Testis (tissue), 3 donors: ENCODE data around the gene DEFB127. TPM values are rescaled to one million over a fixed set of nuclear protein-coding genes. Genes with fewer than 3 reads are reported as not detected.
"Not testable (repeated sequence)": the region's sequence is repeated elsewhere in the genome, so short reads cannot be mapped to it uniquely, and the experiment has no call there.

ENCODE experiments used
- DNase-seq: peaks from one replicate; pipeline ENCODE4 v3.0.0-alpha.2; 2019
- H3K27ac ChIP-seq, 2 donors: fragments of 200-600 bp; sonication (generic); one replicate each; pipeline ENCODE4 v1.5.1; 2019
- H3K27me3 ChIP-seq: fragments of 200-600 bp; sonication (generic); one replicate; pipeline ENCODE4 v1.5.1; 2019
- H3K36me3 ChIP-seq: fragments of 200-600 bp; sonication (generic); one replicate; pipeline ENCODE4 v1.5.1; 2017; ENCODE audit warnings: low read depth; ENCODE audit errors: missing control alignments
- H3K4me1 ChIP-seq: fragments of 200-600 bp; sonication (generic); one replicate; pipeline ENCODE4 v1.5.1; 2019
- H3K4me3 ChIP-seq, 2 donors: fragments of 200-600 bp; sonication (generic); one replicate each; pipeline ENCODE4 v1.5.1; 2017 to 2019
- H3K9me3 ChIP-seq: fragments of 200-600 bp; sonication (generic); one replicate; pipeline ENCODE4 v1.5.1; 2017
- POLR2A ChIP-seq: fragments of 450-650 bp; IDR thresholded peaks from one replicate; pipeline ENCODE4 v1.6.1; 2017; ENCODE audit warnings: antibody characterized with exemption, mild to moderate bottlenecking, moderate library complexity
- WGBS, 2 donors: methylation state at CpG; one replicate each; pipeline ENCODE4 v1.1.5; 2018; 5-methylcytosine and 5-hydroxymethylcytosine counted together
- intact Hi-C: fragments of 100-400 bp; cut with DNase I; formaldehyde crosslinking; loops from one replicate; pipeline ENCODE4 v1.15.1; 2023; ENCODE audit warnings: low total_unique reads
- polyA plus RNA-seq: library from polyadenylated mRNA; stranded (reverse); fragments of 350-450 nt; fragmentation: Illumina TruSeq; extraction: RNeasy Lipid Tissue Mini Kit (QIAGEN cat#74804); gene quantifications from one replicate; pipeline ENCODE4 v1.2.3, GENCODE V29; 2014; ENCODE audit warnings: low read depth, low replicate concordance; ENCODE audit not compliant: insufficient read depth
- total RNA-seq, 2 donors: library from RNA; depleted of rRNA; stranded (reverse); fragments of >200 nt; gene quantifications; one replicate each; pipeline ENCODE4 v1.2.3, GENCODE V29; 2016
- TF ChIP-seq, protein P1 (sequence below), 3 experiments: fragments of 450-650 bp in 2 of 3; fragments of 200-600 bp in 1 of 3; sonication (generic) in 1 of 3; IDR thresholded peaks; one replicate each; pipeline ENCODE4 v1.5.1; 2016 to 2019; ENCODE audit warnings: antibody characterized with exemption in 3 of 3, mild to moderate bottlenecking in 2 of 3, moderate library complexity in 1 of 3

The DEFB127 gene
- total and polyA plus RNA-seq, 3 donors from 2014 or later, result not detected

DNA sequence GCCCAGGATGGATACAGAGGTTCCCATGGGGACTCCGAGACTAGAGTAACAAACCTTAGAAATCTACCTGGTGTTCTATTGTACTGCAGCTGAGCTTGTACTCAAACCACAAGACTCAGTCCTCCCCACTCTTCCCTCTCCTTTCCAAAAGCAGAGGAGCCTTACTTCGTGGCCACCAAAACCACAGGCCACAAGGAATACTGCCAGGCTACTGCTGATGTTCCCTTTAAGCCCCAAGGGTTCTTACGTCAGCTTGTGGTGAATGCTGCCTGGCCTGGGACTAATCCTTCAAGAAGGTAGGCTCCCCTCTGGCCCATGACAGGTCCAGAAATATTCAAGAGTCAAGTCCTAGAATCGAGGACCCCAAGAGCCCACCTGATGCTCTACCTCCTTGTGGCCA is 42.7 kb downstream of the DEFB127 start:
- DNase-seq, result no peak
- no peaks in the 10 kb centered on the region for H3K27me3 ChIP-seq
- TF ChIP-seq, protein P1, sequence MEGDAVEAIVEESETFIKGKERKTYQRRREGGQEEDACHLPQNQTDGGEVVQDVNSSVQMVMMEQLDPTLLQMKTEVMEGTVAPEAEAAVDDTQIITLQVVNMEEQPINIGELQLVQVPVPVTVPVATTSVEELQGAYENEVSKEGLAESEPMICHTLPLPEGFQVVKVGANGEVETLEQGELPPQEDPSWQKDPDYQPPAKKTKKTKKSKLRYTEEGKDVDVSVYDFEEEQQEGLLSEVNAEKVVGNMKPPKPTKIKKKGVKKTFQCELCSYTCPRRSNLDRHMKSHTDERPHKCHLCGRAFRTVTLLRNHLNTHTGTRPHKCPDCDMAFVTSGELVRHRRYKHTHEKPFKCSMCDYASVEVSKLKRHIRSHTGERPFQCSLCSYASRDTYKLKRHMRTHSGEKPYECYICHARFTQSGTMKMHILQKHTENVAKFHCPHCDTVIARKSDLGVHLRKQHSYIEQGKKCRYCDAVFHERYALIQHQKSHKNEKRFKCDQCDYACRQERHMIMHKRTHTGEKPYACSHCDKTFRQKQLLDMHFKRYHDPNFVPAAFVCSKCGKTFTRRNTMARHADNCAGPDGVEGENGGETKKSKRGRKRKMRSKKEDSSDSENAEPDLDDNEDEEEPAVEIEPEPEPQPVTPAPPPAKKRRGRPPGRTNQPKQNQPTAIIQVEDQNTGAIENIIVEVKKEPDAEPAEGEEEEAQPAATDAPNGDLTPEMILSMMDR (IDR thresholded peaks at IDR 0.05), result no peak
- no peak for TF ChIP-seq POLR2A
- no peaks in the 10 kb centered on the region for H3K36me3 ChIP-seq
- 70 to 77% methylated on average over 4 of the region's 4 CpGs for WGBS, 2 donors
- intact Hi-C loops, result no loop called here
- no peak overlapping the region for H3K4me3 ChIP-seq
- no peaks in the 10 kb centered on the region for H3K4me1 ChIP-seq
- no peak overlapping the region for H3K27ac ChIP-seq
- no peaks in the 10 kb centered on the region for H3K9me3 ChIP-seq

DNA sequence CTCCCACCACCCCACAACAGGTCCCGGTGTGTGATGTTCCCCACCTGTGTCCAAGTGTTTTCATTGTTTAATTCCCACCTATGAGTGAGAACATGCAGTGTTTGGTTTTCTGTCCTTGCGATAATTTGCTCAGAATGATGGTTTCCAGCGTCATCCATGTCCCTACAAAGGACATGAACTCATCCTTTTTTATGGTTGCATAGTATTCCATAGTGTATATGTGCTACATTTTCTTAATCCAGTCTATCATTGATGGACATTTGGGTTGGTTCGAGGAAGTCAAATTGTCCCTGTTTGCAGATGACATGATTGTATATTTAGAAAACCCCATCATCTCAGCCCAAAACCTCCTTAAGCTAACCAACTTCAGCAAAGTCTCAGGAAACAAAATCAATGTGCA is 46.4 kb downstream of the DEFB127 start:
- DNase-seq, H3K27ac ChIP-seq, intact Hi-C loops, H3K27me3 ChIP-seq, H3K4me3 ChIP-seq, H3K9me3 ChIP-seq, H3K36me3 ChIP-seq, H3K4me1 ChIP-seq: not testable (repeated sequence)
- 78 to 81% methylated on average over 4 of the region's 4 CpGs for WGBS, 2 donors

Other genes starting within 250 kb of the DEFB127 start
- gene DEFB125, start 69.8 kb upstream of the DEFB127 start, total RNA-seq, result under 1 TPM in 1 of 2 donors, not detected in 1; 0.25 TPM
- 0.67 TPM for gene DEFB125, start 69.8 kb upstream of the DEFB127 start, polyA plus RNA-seq
- not detected for gene DEFB126, start 14.9 kb upstream of the DEFB127 start, total RNA-seq
- gene DEFB126, start 14.9 kb upstream of the DEFB127 start, polyA plus RNA-seq, result not detected
- not detected for gene DEFB128, start 32.3 kb downstream of the DEFB127 start, total RNA-seq
- not detected for gene DEFB128, start 32.3 kb downstream of the DEFB127 start, polyA plus RNA-seq
- not detected for gene DEFB129, start 69.8 kb downstream of the DEFB127 start, total RNA-seq
- not detected for gene DEFB129, start 69.8 kb downstream of the DEFB127 start, polyA plus RNA-seq
- gene DEFB132, start 100.3 kb downstream of the DEFB127 start, total RNA-seq, result not detected
- not detected for gene DEFB132, start 100.3 kb downstream of the DEFB127 start, polyA plus RNA-seq
- gene C20orf96, start 133.3 kb downstream of the DEFB127 start, total RNA-seq, result 10 to 100 TPM; 16.7 to 32.0 TPM
- gene C20orf96, start 133.3 kb downstream of the DEFB127 start, polyA plus RNA-seq, result 46.3 TPM
- gene ZCCHC3, start 140.1 kb downstream of the DEFB127 start, total RNA-seq, result 10 to 100 TPM; 29.1 to 34.9 TPM
- 21.2 TPM for gene ZCCHC3, start 140.1 kb downstream of the DEFB127 start, polyA plus RNA-seq
- 10 to 100 TPM; 19.2 to 23.8 TPM for gene SOX12, start 168.1 kb downstream of the DEFB127 start, total RNA-seq
- 13.4 TPM for gene SOX12, start 168.1 kb downstream of the DEFB127 start, polyA plus RNA-seq
- gene NRSN2, start 189.7 kb downstream of the DEFB127 start, total RNA-seq, result 10 to 100 TPM; 62.4 to 79.0 TPM
- 49.4 TPM for gene NRSN2, start 189.7 kb downstream of the DEFB127 start, polyA plus RNA-seq
- 1 to 10 TPM; 2.9 to 3.6 TPM for gene TRIB3, start 223.3 kb downstream of the DEFB127 start, total RNA-seq
- gene TRIB3, start 223.3 kb downstream of the DEFB127 start, polyA plus RNA-seq, result 2.8 TPM